ENCODE data around the gene ZIC3.

DNA sequence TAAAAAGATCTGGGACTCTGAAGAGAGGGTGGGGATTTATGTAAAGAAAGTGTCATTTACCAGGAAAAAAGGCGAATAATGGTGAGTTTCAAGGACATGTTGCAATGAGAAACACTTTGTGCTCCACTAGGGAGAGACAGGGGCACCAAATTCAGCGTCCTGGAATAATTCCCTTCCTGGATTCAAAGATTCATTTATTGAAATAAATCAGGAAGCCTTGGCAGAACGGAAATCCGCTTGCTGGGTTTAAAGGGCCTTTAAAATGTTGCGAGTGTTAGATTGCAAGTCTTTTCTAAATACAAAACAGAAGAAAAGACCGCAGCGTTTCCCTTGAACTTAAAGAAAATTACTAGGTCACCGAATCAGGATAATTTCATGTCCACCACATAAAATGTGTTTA lies 3.8 kb upstream of the ZIC3 start:
- TF ChIP-seq, protein P1, sequence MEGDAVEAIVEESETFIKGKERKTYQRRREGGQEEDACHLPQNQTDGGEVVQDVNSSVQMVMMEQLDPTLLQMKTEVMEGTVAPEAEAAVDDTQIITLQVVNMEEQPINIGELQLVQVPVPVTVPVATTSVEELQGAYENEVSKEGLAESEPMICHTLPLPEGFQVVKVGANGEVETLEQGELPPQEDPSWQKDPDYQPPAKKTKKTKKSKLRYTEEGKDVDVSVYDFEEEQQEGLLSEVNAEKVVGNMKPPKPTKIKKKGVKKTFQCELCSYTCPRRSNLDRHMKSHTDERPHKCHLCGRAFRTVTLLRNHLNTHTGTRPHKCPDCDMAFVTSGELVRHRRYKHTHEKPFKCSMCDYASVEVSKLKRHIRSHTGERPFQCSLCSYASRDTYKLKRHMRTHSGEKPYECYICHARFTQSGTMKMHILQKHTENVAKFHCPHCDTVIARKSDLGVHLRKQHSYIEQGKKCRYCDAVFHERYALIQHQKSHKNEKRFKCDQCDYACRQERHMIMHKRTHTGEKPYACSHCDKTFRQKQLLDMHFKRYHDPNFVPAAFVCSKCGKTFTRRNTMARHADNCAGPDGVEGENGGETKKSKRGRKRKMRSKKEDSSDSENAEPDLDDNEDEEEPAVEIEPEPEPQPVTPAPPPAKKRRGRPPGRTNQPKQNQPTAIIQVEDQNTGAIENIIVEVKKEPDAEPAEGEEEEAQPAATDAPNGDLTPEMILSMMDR (IDR thresholded peaks at IDR 0.05), result no peak
- no peak for TF ChIP-seq POLR2A (IDR thresholded peaks at IDR 0.05)

All from thyroid gland (tissue), 4 donors.